SW 1271 (cell line): ENCODE measurements around the gene CLCN6.
"Not testable (repeated sequence)": the region's sequence is repeated elsewhere in the genome, so short reads cannot be mapped to it uniquely, and the experiment has no call there.

Experiments
- DNase-seq, 2 experiments: peaks; one replicate each; lab custom pipeline; 2025; lab: John Stamatoyannopoulos, UW

The CLCN6 gene

DNA sequence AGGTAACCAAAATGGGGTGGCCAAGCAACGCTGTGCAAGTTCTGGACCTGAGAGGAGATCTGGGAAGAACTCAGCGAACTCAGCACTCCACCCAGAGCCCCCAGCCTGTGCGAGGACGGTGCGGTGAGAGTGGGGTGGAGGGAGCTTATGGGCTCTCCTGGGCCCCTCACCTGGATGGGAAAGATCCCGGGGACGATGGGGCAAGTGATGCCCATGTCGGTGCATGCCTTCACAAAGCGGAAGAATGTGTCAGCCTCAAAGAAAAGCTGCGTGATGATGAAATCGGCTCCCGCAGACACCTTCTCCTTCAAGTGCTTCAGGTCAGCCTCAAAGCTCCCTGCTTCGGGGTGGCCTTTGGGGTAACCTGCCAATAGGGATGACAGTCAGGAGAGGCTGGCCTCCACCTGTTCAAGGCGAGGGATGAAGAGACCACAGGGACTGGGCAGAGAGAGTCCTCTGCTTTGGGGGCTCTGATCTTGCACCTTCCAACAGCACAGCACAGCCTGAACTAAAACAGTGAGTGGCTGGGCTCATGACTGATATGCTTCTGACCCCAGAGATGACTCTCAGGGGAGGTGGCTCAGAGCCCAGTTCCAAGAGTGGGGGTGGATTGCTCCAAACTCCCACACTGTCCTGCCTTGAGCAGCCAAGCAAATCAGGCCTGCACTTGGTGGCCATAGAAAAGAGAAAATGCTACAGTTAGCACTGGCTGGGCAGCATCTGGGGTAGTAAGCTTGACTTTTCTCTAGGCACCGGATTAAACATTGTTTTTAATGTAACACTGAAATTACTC, 9.8 kb upstream of the CLCN6 start:
- no peak for DNase-seq

DNA sequence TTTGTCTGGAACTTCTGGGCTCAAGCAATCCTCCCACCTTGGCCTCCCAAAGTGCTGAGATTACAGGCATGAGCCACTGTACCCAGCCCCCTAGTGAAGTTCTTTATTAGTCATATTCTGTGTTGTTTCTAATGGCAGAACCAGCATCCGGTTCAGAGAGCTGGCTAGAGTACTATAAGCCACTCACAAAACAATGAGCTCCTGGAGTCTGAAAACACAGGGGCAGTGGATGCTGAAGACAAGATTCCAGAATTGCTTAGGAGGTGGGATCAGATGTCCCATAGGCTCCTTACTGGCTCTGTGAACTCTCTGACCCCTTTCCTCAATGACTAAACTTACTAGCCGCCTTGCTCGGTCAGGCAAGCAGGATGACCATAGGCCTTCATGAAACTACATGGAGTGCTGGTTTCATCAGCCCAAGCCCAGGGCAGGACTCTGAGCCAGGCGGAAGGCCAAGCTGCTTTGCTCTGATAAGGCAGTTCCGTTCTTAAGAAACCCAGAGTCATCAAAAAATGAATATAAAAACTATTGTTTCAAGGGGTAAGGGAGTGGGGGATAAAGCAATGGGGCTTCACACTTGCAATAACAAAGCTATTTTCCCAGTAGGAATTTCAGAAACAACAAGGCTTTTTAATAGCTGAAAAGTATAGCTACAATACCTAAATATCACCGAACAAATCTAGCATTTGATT, 8.3 kb upstream of the CLCN6 start:
- no peak for DNase-seq

DNA sequence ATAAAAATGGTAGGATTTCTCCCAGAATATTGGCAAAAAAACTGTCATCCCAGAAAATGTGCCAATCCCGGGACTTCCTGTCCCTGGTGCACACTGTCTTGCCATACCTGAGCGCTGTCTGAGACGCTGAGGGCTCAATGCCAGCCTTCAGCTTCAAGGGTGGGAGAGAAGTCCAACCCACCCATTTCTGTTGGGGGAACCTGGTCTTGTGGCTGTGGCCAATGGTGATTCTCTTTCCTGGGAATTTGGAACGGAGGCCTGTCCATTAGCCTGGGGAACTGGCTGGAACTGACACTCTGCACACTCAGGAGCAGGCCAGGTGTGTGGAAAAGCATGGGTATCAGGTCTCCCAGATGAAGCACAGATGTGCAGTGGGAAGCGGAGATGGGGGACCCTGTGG, 6.9 kb upstream of the CLCN6 start:
- DNase-seq, result no peak

DNA sequence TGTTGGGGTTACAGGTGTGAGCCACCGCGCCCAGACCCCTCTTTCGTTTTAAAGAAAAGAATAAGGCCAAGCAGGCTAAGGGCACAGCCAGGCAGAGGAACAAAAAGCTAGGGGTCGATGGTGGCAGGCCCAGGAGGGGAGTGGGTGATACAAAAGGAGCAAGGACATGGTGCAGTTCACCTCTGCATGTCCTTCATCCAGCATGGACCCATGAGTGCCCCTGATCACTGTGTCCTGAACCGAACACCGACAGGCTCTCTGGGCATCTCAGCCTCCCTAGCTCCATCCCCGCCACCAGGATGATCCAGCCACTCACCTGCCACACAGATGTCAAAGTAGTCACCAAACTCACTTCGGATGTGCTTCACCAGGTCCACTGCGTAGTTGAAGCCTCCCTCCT, 6.1 kb upstream of the CLCN6 start:
- DNase-seq, result no peak

DNA sequence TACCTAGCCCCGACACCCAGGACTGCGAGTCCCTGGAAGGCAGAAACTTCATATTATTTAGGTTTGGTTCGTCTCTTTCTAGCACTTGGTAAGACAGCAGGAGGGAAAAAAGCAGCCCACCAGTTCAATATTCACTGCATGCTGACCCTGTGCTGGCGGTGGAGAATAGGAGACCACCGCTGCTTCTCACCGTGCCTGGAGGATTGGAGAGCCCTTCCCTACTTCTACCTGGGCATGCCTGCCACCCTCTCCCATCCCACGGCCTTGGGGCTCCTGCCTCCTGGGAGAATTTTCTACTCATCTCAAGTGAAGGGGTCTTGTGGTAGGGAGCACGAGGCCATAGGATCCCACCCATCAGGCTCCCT, 5.6 kb upstream of the CLCN6 start:
- no peak for DNase-seq

DNA sequence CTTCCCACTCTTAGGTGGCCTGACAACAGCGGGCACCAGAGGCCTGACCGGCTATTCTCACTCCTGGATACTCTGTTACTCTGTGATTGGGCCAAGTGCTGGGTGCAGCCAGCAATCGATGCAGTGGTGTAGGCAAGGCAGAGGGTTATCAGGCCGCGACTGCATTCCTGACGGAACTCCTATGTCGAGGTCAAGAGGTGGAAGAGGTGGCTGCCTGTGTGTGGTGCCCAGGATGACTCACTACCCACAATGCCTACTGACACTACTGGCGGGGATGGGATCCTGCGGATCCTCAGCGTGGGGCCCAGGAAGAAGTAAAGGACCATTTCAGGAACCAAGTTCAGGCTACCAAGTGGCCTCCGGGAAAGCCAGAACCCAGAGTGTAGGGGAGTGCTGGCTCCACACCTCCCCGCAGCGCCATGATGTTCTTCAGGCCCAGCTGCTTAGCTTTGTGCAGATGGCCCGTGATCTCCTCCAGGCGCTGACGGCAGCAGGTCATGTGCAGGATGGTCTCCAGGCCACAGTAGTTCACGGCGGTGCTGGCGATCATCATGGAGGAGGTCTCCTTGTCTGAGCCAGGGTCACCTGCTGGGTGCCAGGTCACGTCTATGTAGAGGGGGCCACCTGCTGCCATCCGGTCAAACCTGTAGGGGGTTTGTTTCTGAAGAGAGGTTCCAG, 5.1 kb upstream of the CLCN6 start:
- no peak for DNase-seq

DNA sequence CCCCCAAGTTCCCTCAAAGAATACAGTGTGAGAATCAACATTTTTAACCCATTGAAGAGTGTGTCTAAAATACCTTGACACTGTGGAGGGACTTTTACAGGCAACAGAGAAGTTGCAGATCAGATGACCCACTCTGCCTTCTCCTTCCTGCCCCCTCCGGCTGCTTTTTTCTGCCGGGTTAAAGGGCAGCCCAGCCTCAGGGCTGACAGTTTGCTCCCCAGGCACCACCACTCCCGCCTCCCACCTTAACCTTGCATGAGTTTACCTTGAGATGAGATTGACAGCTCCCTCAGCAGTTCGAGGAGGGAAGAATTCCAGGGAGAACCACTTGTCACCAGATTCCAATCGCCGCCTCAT, 3.4 kb upstream of the CLCN6 start:
- no peak for DNase-seq

DNA sequence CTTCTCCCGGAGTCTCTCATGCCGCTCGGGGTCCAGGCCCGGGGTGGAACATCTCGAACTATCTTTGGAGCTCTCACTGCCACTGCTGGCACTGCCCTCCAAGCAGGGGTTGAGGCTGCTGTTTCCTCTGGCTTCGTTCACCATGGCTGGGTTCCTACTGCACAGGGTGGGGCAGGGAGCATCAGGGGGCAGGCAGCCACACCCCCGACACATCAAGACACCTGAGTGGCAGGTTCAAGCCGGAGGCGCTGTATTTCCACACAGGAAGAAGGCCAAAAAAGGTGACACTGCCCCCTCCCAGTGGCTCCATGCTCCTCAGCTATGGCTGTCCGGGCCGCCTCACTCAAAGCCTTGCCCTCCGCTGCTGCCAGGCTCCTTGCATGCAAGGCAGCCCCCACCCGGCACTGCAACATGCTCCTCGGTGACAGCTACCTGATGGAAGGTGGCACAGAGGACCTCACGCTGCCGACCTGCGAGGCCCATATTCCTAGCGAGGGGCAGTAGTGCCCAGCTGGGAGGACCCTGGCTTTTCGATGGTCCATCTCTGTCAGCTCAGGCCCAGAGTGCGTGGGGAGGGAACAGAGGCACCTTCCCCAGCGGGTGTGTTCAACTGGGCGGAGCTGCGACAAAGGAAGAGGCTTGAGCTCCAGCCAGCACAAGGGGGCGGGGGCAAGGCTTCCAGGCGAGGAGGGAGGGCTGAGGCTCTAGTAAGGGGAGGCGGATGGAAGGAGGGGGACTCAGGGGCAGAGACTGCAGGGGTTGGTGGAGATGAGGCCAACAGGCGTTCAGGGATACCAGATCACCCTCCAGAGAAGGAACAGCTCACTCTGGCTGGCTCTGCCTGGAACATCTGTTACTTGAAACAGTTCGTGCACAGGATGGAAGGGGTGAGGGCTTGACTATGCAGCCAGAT, 2.8 kb upstream of the CLCN6 start:
- DNase-seq, result no peak

DNA sequence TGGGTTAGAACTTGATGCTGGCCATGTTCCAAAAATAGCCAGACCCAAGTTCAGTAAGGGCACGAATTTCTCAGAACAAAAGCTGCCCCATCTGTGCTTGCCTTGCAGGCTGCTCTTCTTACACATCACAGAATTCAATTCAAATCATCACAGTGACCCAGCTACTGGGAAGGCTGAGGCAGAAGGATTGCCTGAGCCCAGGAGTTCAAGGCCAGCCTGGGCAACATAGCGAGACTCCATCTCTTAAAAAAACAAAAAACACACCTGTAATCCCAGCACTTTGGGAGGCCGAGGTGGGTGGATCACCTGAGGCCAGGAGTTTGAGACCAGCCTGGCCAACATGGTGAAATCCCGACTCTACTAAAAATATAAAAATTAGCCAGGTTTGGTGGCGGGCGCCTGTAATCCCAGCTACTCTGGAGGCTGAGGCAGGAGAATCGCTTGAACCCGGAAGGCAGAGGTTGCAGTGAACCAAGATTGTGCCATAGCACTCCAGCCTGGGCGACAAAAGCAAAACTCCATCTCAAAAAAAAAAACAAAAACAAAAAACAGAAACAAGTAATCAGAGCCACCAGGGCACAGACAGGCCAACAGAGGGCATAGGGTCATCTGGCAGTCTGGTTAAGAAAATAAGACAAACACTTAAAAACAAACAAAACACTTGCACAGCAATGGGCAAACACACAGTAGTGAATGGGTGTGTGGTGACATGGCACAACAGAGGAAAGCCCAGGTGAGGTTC, 1.9 kb upstream of the CLCN6 start:
- DNase-seq, result not testable (repeated sequence)

DNA sequence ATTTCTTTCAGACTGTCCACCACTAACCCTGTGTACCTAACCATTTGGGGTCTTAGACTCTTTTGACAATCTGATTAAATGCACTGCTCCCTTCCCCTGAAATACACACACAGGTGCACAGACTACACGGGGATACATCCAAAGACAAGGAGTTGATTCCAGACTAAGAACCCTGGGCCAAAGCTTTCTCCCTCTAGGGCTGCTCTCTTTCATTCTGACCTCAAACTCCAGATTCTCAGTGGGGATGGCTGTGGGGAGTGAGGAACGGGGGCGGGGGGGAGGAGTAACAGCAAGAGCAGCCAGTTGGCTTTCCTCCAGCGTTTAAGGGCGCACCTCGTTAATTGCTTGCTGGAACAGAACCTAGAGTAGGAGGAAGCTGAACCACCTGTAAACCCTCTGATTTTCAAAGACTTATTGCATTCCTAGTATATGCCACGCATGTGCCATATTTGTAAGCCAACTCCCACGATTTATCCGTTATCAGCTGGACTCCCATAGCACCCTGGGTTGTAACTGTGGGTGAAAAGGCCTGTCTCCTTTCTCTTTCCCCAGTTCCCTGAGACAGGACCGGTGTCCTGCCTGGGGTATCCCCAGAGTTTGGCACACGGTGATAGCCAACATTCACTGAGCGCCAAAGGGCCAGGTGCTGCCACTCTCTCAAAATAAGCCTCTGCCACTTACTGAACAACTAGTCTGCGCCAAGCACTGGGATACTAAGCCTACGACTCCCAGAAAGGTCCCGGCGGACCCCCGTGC, 1.1 kb upstream of the CLCN6 start:
- no peak for DNase-seq

DNA sequence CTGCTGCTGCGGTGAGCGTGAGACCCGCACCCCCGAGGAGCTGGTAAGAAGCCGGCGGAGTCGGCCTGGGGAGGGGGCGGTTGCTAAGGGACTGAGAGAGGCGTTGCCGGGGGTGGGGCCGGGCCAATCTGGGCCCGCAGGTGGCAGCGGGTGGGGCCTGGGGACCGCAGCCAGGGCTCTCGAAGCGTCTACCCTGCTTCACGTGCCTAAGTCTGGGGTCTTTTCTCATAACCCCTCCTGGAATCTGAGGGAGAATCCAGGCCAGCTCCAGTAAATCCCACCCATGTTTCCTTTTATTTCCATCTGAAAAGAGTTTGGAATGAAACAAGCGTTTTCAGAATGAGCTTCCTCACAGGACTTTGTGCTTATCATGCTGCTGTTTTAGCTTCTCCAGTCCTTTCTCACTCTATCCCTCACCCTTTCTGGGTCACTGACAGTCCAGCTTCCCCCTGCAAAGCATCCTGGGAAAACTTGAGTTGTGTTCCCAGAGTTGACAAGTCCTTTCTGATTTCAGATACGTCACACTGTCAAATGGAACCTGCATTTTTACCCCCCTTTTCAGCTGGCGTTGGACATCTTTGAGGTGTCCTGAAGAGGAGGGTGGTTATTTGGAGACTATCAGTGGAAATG, 431 bp downstream of the CLCN6 start:
- DNase-seq, result no peak

DNA sequence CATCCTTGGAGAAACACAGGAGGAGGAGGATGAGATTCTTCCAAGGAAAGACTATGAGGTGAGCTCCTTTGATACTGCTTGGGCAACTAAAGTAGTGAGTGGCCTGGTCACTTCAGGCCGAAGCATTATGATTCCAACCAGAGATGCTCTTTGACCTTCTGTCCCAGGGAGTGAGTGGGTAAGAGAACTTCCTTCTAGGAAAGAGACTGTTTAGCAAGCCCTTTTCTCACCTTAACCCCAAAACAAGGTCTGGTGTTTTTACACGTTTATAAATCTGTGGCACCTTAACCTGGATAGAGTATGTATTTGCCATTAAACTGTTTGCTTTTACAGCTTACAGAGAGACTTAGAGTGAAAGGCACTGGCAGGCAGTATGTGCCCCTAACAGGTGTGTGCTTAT, 1.1 kb downstream of the CLCN6 start:
- DNase-seq, result no peak

DNA sequence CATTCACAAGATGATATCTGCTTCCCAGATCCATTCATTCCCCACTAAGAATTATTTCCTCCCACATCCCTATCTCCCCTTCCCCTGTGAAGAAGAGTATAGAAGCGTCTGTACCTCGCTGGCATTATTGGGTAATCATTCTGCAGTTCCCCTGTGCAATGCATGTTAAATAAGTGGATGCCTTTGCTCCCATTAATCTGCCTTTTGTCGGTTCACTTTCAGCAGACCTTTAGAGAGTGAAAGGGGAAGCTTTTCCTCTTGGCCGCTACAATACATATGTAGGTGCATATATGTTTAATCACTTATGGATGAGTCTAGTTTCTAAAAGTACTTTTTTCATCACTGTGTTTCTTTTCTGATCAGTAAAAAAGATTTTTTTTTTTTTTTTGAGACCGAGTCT, 7.0 kb downstream of the CLCN6 start:
- DNase-seq, result no peak

DNA sequence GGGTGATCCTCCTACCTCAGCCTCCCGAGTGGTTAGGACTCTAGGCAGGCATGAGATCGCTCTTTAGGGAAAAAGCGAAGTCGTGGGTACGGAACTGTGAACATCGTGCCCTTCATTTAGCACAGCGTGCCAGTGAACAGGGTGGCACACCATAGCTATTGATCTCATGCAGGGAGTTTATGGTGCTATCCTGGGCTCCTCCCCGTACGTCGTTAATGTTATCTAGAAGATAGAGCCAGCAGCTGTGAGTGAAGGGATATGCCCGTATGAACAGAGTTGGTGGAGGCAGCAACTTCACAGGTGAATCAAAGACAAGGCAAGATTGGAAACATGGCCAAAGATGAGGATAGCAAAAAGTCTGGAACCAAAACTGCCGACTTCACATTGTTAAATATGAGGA, 11.2 kb downstream of the CLCN6 start:
- DNase-seq, result no peak

DNA sequence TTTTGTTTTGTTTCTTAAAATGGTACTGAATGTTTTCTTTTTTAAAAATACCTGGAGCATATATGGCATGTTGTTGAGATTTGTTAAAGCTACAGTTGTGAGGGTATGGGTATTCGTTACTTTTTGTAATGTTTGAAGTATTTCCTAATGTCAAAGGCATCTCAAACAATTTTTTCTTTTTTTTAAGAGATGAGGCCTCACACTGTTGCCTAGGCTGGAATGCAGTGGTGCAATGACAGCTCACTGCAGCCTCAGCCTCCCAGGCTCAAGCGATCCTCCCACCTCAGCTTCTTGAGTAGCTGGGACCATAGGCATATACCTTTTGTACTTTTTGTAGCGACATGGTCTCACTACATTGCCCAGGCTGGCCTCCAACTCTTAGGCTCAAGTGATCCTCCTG, 16.1 kb downstream of the CLCN6 start:
- no peak for DNase-seq

DNA sequence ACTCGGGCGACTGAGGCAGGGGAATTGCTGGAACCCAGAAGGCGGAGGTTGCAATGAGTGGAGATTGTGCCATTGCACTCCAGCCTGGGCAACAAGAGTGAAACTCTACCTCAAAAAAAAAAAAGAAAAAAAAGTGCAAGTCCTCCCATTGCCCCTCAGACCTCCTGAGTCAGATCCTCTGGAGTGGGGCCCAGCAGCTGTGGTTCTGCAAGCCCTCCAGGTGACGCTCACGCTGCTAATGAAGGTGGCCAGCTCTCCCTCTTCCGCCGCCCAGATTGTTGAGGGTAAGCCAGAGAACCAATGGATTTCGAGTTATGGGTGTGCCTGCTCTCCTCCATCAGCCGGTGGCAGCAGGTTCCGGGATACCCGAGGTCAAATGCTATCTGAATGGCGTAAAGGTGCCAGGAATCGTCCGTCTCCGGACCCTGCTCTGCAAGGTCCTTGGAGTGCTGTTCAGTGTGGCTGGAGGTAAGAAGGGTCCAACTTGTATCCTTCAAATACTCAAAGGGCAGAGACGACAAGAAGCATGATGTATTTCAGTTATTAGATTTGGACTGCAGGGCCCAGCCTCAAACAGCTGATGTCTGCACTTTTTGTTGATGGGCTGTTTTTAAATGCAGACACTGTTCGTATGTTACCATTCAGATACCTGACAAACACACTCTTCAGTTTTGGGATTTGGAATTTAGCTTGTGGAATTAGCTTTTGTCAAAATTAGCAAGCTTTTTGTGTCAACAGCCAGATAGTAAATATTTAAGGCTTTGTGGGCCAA, 17.6 kb downstream of the CLCN6 start:
- DNase-seq, result no peak

DNA sequence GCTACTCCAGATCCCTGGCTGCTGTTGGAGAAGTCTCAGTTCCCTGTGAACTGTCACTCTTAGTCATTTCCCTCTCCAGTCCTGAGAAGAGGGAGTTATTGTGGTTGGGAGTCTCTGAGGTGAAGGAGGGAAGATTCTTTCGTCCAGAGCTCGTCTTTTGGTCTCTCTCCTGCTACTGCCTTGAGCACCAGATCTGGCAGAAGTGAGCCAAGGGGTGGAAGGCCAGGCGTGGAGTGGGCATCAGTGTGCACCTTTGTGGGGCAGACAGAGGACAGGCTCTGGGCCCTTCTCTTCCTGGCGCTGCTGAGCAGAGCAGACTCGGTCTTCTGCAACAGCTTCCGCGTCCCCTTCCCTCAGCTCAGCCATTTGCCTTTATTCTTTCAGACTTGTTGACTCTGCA, 19.1 kb downstream of the CLCN6 start:
- DNase-seq, result no peak

DNA sequence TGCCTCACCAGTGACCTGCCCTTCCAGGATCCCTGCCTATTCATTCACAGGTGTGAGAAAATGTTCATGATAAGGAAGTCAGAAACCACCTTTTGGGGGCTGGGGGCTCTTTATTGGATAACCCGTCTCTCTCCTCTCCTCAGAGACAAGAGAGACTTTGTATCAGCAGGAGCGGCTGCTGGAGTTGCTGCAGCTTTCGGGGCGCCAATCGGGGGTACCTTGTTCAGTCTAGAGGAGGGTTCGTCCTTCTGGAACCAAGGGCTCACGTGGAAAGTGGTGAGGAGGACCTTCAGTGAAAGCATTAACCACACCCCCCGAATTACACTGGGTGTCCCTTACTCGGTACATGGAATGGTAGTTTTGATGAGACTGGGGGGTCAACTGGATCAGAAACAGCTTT, 21.0 kb downstream of the CLCN6 start:
- no peak for DNase-seq

DNA sequence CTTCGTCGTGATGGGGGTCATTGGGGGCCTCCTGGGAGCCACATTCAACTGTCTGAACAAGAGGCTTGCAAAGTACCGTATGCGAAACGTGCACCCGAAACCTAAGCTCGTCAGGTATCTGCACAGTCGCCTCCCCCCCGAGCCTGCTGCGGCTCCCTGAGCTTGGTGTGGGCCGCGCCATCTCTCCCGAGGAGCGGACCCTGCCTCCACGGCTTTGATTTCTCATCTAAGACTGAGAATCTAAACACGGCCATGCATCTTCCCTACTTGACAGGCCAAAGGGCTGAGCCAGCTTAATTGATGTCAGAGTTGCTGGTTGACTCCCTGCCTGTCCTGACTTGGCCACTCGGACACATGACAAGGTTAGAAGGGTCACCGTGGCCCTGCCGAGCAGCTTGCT, 22.5 kb downstream of the CLCN6 start:
- no peak for DNase-seq
